B cell (primary cell): ENCODE measurements around the gene FOSB.

ENCODE experiments used
- CTCF ChIP-seq: fragments of 200-600 bp; IDR thresholded peaks from one replicate; pipeline ENCODE4 v1.8.0; 2022; ENCODE audit warnings: antibody characterized with exemption, mild to moderate bottlenecking
- EZH2 ChIP-seq: IDR thresholded peaks from 2 replicates; pipeline ENCODE4 v1.6.1; 2012; ENCODE audit warnings: borderline replicate concordance, low read depth, mild to moderate bottlenecking, moderate library complexity, low read length; ENCODE audit not compliant: insufficient read depth, poor library complexity, severe bottlenecking

DNA sequence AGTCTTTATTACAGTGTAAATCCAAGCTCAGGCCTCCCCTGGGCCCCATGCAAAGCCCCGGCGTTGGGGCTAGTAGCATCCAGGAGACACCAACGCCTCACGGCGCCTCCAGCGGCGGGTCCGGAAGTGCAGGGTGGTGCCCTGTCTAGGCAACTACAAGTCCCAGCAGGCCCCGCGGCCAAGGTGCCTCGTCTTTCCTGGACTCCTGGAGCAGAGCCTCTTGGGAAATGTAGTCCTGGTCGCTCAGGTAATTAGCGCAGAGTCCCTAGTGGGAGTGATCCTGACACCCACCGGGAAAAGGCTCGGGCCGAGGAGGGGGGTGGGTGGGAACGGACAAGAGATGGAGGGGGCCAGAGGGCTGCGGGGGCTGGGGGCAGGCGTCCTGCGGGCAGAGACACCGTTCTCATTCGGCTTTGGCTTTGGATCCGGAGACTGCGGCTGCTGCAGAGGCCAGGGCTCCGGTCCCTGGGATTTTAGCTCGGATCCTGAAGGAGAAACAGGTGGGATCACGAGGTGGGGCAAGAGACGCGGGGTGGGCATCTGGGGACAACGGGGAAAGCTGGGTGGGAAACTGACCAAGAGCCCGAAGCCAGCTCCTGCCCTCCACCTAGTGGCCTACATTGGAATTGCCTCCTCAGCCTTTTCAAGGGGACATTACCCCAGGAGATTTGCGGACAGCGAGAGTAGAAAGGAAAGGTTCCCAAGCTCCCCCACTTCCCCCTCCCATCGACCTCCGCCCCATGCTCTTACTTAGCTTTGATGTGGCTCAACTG, 17.7 kb downstream of the FOSB start:
- TF ChIP-seq CTCF: peak; percentile 92
- no peak for TF ChIP-seq EZH2
